Activated CD4-positive, alpha-beta T cell treated with anti-CD3 and anti-CD28 coated beads, Interleukin-2, amount 50 U/mL, for 1 hour (primary cell): Measurements from ENCODE around the gene FAM151B.
A peak's percentile ranks its signal among the peaks of the same experiment; 100 is the strongest.
"Not testable (repeated sequence)": the region's sequence is repeated elsewhere in the genome, so short reads cannot be mapped to it uniquely, and the experiment has no call there.

Experiments used
- DNase-seq: peaks from one replicate; pipeline ENCODE4 v3.0.0-alpha.2; 2020

FAM151B gene, protein sequence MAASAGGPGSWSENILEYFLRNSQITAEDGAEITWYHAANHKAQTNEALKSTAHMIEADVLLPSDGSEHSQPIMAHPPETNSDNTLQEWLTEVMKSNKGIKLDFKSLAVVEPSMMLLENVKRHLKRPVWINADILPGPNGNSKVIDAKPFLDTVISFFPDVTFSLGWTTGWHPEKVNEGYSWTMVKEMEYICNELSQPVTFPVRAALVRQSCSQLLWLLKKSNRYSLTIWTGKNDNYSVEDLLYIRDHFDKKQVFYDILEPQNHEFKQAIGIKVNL

GRCh38 chr5:80487829-80488721 lies at the start of gene FAM151B:
FAM151B (plus strand) TSS chr5:80488100; CDS start chr5:80488124, 24 bp downstream.
- peak; percentile 66 for DNase-seq

- DNase-seq: no peak
Measured at GRCh38 chr5:80438739-80439138, 49.2 kb upstream of the FAM151B start.

DNA sequence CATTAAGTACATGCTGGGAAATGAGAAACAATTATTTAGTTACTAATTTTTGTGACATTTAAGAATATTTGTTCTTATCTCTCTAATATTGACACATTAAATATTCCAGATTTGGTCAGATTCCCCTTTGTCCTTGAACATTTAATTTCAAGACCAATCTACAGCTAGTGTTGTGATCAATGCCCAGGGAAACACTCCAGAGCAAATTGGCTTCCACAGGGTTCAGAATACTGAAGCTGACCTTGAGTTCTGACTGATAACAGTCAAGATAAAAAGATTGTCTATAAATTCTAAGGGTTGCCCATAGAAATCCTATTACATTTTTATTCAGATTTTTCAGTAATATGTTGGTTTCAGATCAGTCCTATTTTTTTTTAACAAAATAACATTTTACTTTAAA lies 48.7 kb upstream of the FAM151B start:
- no peak for DNase-seq

DNA sequence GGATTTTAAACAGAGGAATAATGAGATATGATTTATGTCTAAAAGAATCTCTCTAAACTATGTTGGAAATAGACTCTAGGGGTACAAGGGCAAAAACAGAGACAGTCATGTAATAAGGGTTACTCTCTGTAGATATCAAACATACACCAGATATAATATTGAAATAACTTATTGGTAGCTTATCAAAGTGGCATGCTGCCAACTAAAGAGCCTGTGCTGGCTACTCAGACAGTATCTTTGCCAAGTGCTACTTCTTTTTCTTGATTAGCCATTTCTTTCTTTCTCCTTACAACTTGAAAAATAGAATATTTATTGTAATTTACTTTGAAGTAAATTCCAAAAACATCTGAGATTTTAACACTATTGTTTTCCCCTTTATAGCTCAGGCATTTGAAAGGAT lies 45.2 kb upstream of the FAM151B start:
- no peak for DNase-seq

DNA sequence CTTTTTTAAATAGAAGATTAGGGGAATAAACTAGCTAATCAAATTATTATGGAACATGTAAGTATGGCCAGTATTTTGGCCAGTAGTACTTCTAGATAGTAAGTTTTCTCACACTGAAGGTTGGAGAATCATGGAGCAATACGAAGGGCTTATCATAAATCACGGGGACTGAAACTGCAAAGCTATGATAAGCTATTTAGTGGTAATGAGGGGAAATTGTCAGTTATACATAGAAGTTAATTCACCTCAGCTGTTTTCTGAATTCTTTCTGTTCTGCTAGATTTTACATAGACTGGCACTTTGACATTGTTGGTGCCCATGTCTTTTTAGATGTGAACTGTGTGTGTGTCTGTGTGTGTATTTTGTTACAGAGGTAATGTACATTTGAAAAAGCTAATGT lies 34.5 kb upstream of the FAM151B start:
- DNase-seq: no peak

DNA sequence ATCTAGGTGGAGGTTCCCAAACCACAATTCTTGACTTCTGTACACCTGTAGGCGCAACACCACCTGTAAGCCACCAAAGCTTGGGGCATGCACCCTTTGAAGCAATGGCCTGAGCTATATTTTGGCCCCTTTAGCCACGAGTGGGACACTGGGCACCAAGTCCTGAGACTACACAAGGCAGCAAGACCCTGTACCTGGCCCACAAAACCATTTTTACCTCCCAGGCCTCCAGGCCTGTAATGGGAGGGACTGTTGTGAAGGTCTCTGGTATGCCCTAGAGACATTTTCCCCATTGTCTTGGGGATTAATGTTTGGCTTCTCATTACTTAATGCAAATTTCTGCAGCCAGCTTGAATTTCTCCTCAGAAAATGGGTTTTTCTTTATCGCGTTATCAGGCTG lies 24.6 kb upstream of the FAM151B start:
- DNase-seq: no peak

GRCh38 chr5:80466669-80467485 lies 21.0 kb upstream of the FAM151B start:
- DNase-seq: no peak

DNA sequence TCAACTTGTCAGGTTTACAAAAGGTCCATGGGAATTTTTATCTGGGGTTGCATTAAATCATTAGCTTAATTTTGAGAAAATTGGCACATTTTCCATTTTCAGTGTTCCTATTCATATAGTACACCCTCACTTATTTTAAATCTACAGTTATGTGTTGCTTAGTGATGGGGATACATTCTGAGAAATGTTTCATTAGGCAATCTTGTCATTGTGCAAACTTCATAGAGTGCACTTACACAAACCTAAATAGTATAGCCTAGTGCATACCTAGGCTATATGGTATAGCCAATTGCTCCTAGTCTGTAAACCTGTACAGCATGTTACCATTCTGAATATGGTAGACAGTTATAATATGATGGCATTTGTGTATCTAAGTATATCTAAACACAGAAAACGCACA lies 19.8 kb upstream of the FAM151B start:
- no peak for DNase-seq

DNA sequence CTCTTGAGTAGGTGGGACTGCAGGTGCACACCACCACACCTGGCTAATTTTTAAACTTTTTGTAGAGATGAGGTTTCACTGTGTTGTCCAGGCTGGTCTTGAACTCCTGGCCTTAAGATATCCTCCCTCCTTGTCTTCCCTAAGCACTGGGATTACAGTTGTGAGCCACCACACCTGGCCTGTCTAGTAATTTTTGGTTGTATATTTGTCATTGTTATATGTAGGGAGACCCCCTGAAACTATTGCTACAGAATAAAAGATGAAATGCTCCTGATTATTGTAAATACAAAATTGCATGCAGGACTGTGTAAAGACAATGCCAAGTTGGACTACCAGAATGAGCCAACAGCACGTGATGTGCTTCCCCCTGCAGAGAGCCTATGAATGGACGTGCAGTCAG lies 17.3 kb upstream of the FAM151B start:
- DNase-seq: not testable (repeated sequence)

GRCh38 chr5:80474929-80475328 lies 13.0 kb upstream of the FAM151B start:
- no peak for DNase-seq

GRCh38 chr5:80479713-80480112 lies 8.2 kb upstream of the FAM151B start:
- no peak for DNase-seq

DNA sequence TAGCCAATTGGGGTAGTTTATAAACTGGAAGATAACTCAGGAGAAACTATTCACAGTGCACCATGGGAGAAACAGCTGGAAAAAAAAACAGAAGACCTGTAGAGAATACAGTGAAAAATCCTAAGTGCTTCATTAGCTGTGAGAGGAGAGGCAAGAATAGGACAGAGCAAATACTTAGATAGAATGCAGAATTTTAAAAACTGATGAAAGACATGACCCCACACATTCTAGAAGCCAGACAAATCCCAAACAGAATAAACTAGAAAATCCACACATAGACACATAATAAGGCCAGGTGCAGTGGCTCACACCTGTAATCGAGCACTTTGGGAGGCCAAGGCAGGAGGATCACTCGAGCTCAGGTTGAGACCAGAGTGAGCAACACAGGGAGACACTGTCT lies 7.5 kb upstream of the FAM151B start:
- no peak for DNase-seq

- DNase-seq: peak; percentile 12
Measured at GRCh38 chr5:80481019-80481893, 6.6 kb upstream of the FAM151B start.

GRCh38 chr5:80482578-80482977 lies 5.3 kb upstream of the FAM151B start:
- no peak for DNase-seq

GRCh38 chr5:80483636-80484232 lies 4.2 kb upstream of the FAM151B start:
- DNase-seq: no peak

- DNase-seq: no peak
Measured at GRCh38 chr5:80487444-80487828, 464 bp upstream of the FAM151B start.

DNA sequence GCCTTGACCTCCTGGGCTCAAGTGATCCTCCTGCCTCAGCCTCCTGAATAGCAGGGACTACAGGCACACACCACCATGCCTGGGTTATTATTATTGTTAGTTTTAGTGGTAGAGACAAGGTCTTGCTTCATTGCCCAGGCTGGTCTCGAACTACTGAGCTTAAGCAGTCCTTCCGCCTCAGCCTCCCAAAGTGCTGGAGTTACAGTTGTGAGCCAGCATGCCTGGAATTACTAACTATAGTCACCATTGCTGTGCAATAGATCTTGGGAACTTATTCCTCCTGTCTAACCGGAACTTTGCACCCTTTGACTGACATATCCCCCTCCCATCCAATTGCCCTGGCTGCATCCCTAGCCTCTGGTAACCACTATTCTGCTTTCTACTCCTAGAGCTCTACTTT lies 3.4 kb downstream of the FAM151B start:
- DNase-seq: no peak

GRCh38 chr5:80492741-80493140 lies 4.8 kb downstream of the FAM151B start:
- no peak for DNase-seq

- DNase-seq: not testable (repeated sequence)
Measured at GRCh38 chr5:80493443-80493842, 5.5 kb downstream of the FAM151B start.

DNA sequence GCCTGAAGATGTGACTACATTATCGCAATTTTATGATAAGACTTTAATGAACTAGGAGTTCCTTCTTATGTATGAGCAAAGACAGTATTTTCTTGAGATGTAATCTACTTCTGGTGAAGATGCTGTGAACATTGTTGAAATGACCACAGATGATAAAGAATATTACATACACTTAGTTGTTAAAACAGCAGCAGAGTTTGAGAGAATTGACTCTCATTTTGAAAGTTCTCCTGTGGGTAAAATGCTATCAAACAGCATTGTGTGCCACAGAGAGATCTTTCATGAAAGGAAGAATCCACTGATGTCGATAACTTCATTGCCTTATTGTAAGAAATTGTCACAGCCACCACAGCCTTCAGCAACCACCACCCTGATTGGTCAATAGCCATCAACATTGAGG lies 8.0 kb downstream of the FAM151B start:
- DNase-seq: no peak

DNA sequence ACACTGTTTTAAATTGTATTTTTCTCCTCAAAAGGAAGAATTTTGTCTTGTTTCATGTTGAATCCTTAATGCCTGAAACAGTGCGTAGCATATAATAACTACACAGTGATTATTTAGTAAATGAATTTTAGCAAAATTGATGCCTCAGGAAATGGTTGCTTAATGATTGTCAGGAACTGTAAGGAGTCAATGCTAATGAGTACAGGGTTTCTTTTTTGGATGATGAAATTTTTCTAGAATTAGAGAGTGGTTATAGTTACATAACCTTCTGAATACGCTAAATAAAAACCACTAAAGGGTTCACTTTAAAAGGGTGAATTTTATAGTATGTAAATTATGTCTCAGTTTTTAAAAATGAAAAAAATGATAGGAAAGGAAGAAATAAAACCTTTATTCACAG lies 14.9 kb downstream of the FAM151B start:
- no peak for DNase-seq

GRCh38 chr5:80503641-80504040 lies 15.7 kb downstream of the FAM151B start:
- DNase-seq: no peak
